ENCODE data around the gene OR2Y1. TPM values are rescaled to one million over a fixed set of nuclear protein-coding genes. Genes with fewer than 3 reads are reported as not detected.

The OR2Y1 gene
- total RNA-seq, 2 donors from 2014 or later, result not detected

- no peak overlapping the region for H3K4me3 Mint-ChIP-seq
- Histone ChIP-seq H3K27ac (ENCODE audit: low read depth, low read length) (no peak overlapping the region), H3K9ac (ENCODE audit: extremely low read depth, low read length, poor library complexity, severe bottlenecking) (no peak overlapping the region), H3K27me3 (ENCODE audit: control insufficient read depth, insufficient read depth, low read length, poor library complexity, severe bottlenecking) (no peaks in the 10 kb centered on the region), H3K36me3 (ENCODE audit: control insufficient read depth, insufficient read depth, low read length) (no peaks in the 10 kb centered on the region), H3K4me1 (ENCODE audit: control insufficient read depth, insufficient read depth, low read length) (no peaks in the 10 kb centered on the region), H3K9me3 (ENCODE audit: control insufficient read depth, low read length) (no peaks in the 10 kb centered on the region), H3K4me3 (ENCODE audit: low read length) (no peak overlapping the region)
- no peaks in the 10 kb centered on the region for H3K4me1 Mint-ChIP-seq
- 78 to 89% methylated on average over 3 to 7 of the region's 7 CpGs for WGBS, 2 experiments (ENCODE audit: insufficient coverage in 1 of 2, insufficient read length in 1 of 2)
- DNase-seq, result no peak
- TF ChIP-seq CTCF (conservative IDR thresholded peaks at IDR 0.05), result no peak
- peaks cover under 1% of the 10 kb centered on the region for H3K36me3 Mint-ChIP-seq (ENCODE audit: low read depth)
- H3K27me3 Mint-ChIP-seq (ENCODE audit: insufficient read depth), result peaks cover 8% of the 10 kb centered on the region
- no peak overlapping the region for H3K27ac Mint-ChIP-seq
- H3K9me3 Mint-ChIP-seq, result peaks cover 26% of the 10 kb centered on the region
These were observed 35.8 kb upstream of the OR2Y1 start for GRCh38 chr5:180775624-180776023.

- H3K9ac ChIP-seq (ENCODE audit: extremely low read depth, low read length, poor library complexity, severe bottlenecking), result no peak overlapping the region
- H3K27me3 ChIP-seq (ENCODE audit: control insufficient read depth, insufficient read depth, low read length, poor library complexity, severe bottlenecking), result no peaks in the 10 kb centered on the region
These were observed 32.0 kb upstream of the OR2Y1 start for GRCh38 chr5:180771839-180772238.

GRCh38 chr5:180769821-180770220 is 30.0 kb upstream of the OR2Y1 start:
- no peaks in the 10 kb centered on the region for H3K36me3 Mint-ChIP-seq (ENCODE audit: low read depth)
- Histone ChIP-seq H3K4me3 (ENCODE audit: low read length) (no peak overlapping the region), H3K9ac (ENCODE audit: extremely low read depth, low read length, poor library complexity, severe bottlenecking) (no peak overlapping the region), H3K27ac (ENCODE audit: low read depth, low read length) (no peak overlapping the region), H3K27me3 (ENCODE audit: control insufficient read depth, insufficient read depth, low read length, poor library complexity, severe bottlenecking) (no peaks in the 10 kb centered on the region), H3K36me3 (ENCODE audit: control insufficient read depth, insufficient read depth, low read length) (no peaks in the 10 kb centered on the region), H3K4me1 (ENCODE audit: control insufficient read depth, insufficient read depth, low read length) (no peaks in the 10 kb centered on the region), H3K9me3 (ENCODE audit: control insufficient read depth, low read length) (peaks cover 6% of the 10 kb centered on the region)
- no peak for DNase-seq
- WGBS, 2 experiments (ENCODE audit: insufficient coverage in 1 of 2, insufficient read length in 1 of 2), result 88% methylated on average over 2 of the region's 3 CpGs; no CpG with 5 or more reads in 1 of the 2 experiments
- peaks cover 9% of the 10 kb centered on the region for H3K27me3 Mint-ChIP-seq (ENCODE audit: insufficient read depth)
- TF ChIP-seq CTCF (conservative IDR thresholded peaks at IDR 0.05), result no peak
- H3K4me1 Mint-ChIP-seq, result no peaks in the 10 kb centered on the region
- H3K27ac Mint-ChIP-seq, result no peak overlapping the region
- H3K4me3 Mint-ChIP-seq, result no peak overlapping the region
- peaks cover 39% of the 10 kb centered on the region for H3K9me3 Mint-ChIP-seq

More at GRCh38 chr5:180771839-180772238, 32.0 kb upstream of the OR2Y1 start:
- Mint-ChIP-seq H3K27ac (no peak overlapping the region), H3K4me1 (no peaks in the 10 kb centered on the region), H3K9me3 (peaks cover 41% of the 10 kb centered on the region), H3K36me3 (ENCODE audit: low read depth) (no peaks in the 10 kb centered on the region), H3K4me3 (no peak overlapping the region), H3K27me3 (ENCODE audit: insufficient read depth) (peaks cover 6% of the 10 kb centered on the region)
- H3K4me3 ChIP-seq (ENCODE audit: low read length), result no peak overlapping the region
- H3K36me3 ChIP-seq (ENCODE audit: control insufficient read depth, insufficient read depth, low read length), result no peaks in the 10 kb centered on the region
- H3K9me3 ChIP-seq (ENCODE audit: control insufficient read depth, low read length), result peaks cover 6% of the 10 kb centered on the region
- no peak for TF ChIP-seq CTCF (conservative IDR thresholded peaks at IDR 0.05)
- no peaks in the 10 kb centered on the region for H3K4me1 ChIP-seq (ENCODE audit: control insufficient read depth, insufficient read depth, low read length)
- H3K27ac ChIP-seq (ENCODE audit: low read depth, low read length), result no peak overlapping the region
- DNase-seq, result no peak

Measured in endodermal cell (in vitro differentiated cells).